Uterus (tissue), 2 donors: ENCODE measurements around the gene PRSS8.

Experiments used
- POLR2A ChIP-seq, 2 donors: fragments of 450-650 bp; IDR thresholded peaks; one replicate each; pipeline ENCODE4 v1.6.1; 2016; ENCODE audit warnings: antibody characterized with exemption in 2 of 2, mild to moderate bottlenecking in 1 of 2, moderate library complexity in 1 of 2
- TF ChIP-seq, protein P1 (sequence below), 4 experiments: fragments of 200-600 bp in 2 of 4; fragments of 450-650 bp in 2 of 4; sonication (generic) in 2 of 4; IDR thresholded peaks; one replicate each; pipeline ENCODE4 v1.5.1; 2016 to 2019; ENCODE audit warnings: antibody characterized with exemption in 4 of 4, mild to moderate bottlenecking in 2 of 4, moderate library complexity in 1 of 4

DNA sequence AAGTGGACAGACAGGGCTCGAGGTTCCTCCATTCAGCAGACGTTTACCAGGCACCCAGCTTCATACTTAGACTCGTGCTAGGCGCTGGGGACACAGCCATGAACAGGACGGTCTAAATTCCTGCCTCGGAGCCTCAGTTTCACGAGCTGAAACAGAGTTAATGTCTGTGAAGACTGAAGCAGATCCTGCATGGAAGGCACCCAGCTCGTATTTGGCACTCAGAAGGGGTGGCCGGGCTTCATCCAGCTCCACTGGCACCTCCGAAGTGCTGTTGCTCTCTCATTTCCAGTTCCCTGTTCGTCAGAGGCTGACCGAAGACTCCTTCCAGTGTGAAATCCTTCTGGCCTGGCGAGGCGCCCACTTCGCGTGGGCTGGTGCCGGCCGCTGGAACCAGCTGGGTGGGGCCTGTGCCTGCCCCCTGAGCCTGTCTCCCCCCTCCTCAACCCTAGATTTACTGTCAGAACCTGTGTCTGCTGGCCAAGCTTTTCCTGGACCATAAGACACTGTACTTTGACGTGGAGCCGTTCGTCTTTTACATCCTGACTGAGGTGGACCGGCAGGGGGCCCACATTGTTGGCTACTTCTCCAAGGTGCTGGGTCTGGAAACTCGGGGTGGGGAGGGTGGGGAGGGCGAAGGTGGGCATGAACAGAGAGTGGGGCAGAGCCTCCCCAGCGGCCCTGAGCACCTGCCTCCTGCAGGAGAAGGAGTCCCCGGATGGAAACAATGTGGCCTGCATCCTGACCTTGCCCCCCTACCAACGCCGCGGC, 5.8 kb downstream of the PRSS8 start:
- TF ChIP-seq, protein P1, sequence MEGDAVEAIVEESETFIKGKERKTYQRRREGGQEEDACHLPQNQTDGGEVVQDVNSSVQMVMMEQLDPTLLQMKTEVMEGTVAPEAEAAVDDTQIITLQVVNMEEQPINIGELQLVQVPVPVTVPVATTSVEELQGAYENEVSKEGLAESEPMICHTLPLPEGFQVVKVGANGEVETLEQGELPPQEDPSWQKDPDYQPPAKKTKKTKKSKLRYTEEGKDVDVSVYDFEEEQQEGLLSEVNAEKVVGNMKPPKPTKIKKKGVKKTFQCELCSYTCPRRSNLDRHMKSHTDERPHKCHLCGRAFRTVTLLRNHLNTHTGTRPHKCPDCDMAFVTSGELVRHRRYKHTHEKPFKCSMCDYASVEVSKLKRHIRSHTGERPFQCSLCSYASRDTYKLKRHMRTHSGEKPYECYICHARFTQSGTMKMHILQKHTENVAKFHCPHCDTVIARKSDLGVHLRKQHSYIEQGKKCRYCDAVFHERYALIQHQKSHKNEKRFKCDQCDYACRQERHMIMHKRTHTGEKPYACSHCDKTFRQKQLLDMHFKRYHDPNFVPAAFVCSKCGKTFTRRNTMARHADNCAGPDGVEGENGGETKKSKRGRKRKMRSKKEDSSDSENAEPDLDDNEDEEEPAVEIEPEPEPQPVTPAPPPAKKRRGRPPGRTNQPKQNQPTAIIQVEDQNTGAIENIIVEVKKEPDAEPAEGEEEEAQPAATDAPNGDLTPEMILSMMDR (IDR thresholded peaks at IDR 0.05), result peak in 1 of 4 experiments; percentile 11
- TF ChIP-seq POLR2A (IDR thresholded peaks at IDR 0.05), result no peak
